SK-N-MC (cell line): ENCODE data around the gene HLA-DOB.

Experiments used
- DNase-seq: peaks from one replicate; pipeline ENCODE4 v3.0.0-alpha.2; 2011; ENCODE audit warnings: low read depth, low spot score
- H3K27ac ChIP-seq: fragments of 200-600 bp; sonication (generic); 2 replicates; pipeline ENCODE4 v1.5.1; 2016; ENCODE audit warnings: mixed run types
- H3K36me3 ChIP-seq: fragments of 200-600 bp; sonication (generic); 2 replicates; pipeline ENCODE4 v1.6.1; 2017; ENCODE audit warnings: antibody characterized with exemption, low read length, mixed read lengths; ENCODE audit not compliant: insufficient read depth
- H3K4me3 ChIP-seq: fragments of 200-600 bp; sonication (generic); 2 replicates; pipeline ENCODE4 v1.5.1; 2016
- H3K9ac ChIP-seq: fragments of 200-600 bp; sonication (generic); 2 replicates; pipeline ENCODE4 v1.8.0; 2017; ENCODE audit warnings: mixed run types, mixed read lengths; ENCODE audit not compliant: insufficient read length
- H3K9me3 ChIP-seq: fragments of 200-600 bp; sonication (generic); 2 replicates; pipeline ENCODE4 v1.6.1; 2017; ENCODE audit warnings: low read depth, mild to moderate bottlenecking, antibody characterized with exemption, low read length, moderate library complexity, mixed read lengths
- EZH2 ChIP-seq: fragments of 200-600 bp; sonication (generic); IDR thresholded peaks from one replicate; pipeline ENCODE4 v1.6.1; 2017; ENCODE audit warnings: antibody characterized with exemption
- FOXP2 ChIP-seq: optimal IDR thresholded peaks from 2 replicates; pipeline ENCODE3; 2011; ENCODE audit warnings: mild to moderate bottlenecking, moderate library complexity; ENCODE audit not compliant: insufficient read depth; ENCODE audit errors: extremely low read length, control extremely low read depth
- POLR2AphosphoS5 ChIP-seq: IDR thresholded peaks from 2 replicates; pipeline ENCODE4 v1.6.1; 2012; ENCODE audit warnings: mild to moderate bottlenecking, low read depth, low read length, borderline replicate concordance

Gene HLA-DOB

DNA sequence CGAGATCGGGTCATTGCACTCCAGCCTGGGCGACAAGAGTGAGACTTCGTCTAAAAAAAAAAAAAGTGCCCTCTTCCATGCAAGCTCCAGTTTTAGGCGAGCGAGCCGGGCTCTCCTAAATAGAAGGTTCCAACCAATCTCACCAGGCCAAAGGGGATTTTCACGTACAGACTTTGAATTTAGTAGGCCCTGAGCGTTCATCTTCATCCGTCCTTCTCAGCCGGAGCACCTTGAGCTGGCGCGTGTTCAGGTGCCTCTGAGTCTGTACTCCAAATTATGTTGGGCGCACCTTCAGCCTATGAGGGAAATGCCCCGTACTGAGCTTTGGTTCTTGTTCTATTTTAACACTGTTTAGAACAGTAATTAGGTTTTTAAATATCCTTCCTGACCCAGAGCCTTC, 22.6 kb upstream of the HLA-DOB start:
- no peak overlapping the region for H3K9ac ChIP-seq
- no peak for DNase-seq
- no peaks in the 10 kb centered on the region for H3K36me3 ChIP-seq
- no peaks in the 10 kb centered on the region for H3K9me3 ChIP-seq
- H3K4me3 ChIP-seq = no peak overlapping the region
- TF ChIP-seq FOXP2 = no peak
- no peak for TF ChIP-seq EZH2
- no peak for TF ChIP-seq POLR2AphosphoS5
- H3K27ac ChIP-seq = no peak overlapping the region

- Histone ChIP-seq H3K4me3 (peak within 1 kb of the TSS; percentile 98), H3K36me3 (no peaks in the 10 kb centered on the region), H3K9ac (peak within 1 kb of the TSS; percentile 87), H3K9me3 (no peaks in the 10 kb centered on the region), H3K27ac (peak within 1 kb of the TSS; percentile 57; the same call in 1 of the 2 replicates)
- peak; percentile 22 for DNase-seq
- TF ChIP-seq FOXP2 (no peak), POLR2AphosphoS5 (peak; percentile 33; the same call in 1 of the 2 replicates), EZH2 (no peak)
Observed at GRCh38 chr6:32838114-32838958, 21.5 kb upstream of the HLA-DOB start, which contains the start of gene TAP2. Gene TAP2, minus strand, starts transcription at chr6:32838739. Its CDS starts 506 bp downstream, at chr6:32838233.

GRCh38 chr6:32837651-32838113, 20.9 kb upstream of the HLA-DOB start:
- Histone ChIP-seq H3K36me3 (no peaks in the 10 kb centered on the region), H3K4me3 (peak overlapping the region; percentile 98), H3K27ac (no peak overlapping the region), H3K9me3 (no peaks in the 10 kb centered on the region), H3K9ac (peak overlapping the region; percentile 87)
- TF ChIP-seq POLR2AphosphoS5 = no peak
- TF ChIP-seq EZH2 = no peak
- TF ChIP-seq FOXP2 = no peak
- DNase-seq = no peak

DNA sequence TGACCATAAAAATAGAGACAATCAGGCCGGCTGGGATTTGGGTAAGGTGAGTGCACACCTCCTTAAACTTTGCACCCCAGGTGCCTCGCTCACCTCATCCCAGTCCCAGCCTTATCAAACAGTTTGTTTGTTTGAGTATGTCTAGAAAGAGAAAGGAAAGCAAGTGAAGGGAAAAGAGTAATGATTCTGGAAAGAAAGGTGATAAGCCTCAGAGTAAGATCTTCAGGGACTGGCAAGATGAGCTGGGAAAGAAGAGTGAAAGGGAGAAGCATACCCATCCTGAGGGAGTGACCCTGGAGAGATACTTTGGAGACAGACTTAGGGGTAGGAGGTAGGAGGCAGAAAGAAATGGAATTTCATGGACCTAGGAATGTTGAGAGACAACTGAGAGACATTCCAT, 20.1 kb upstream of the HLA-DOB start:
- H3K9me3 ChIP-seq = no peaks in the 10 kb centered on the region
- H3K36me3 ChIP-seq = no peaks in the 10 kb centered on the region
- no peak for TF ChIP-seq FOXP2

GRCh38 chr6:32835167-32835893, 18.5 kb upstream of the HLA-DOB start:
- Histone ChIP-seq H3K36me3 (no peaks in the 10 kb centered on the region; the same call in 1 of the 2 replicates), H3K27ac (no peak overlapping the region), H3K9ac (no peak overlapping the region), H3K4me3 (no peak overlapping the region), H3K9me3 (no peaks in the 10 kb centered on the region)
- DNase-seq = no peak
- TF ChIP-seq POLR2AphosphoS5 (no peak), FOXP2 (no peak), EZH2 (no peak)

More for the DNA sequence above, 20.1 kb upstream of the HLA-DOB start:
- no peak overlapping the region for H3K9ac ChIP-seq
- H3K27ac ChIP-seq = no peak overlapping the region
- DNase-seq = no peak
- no peak overlapping the region for H3K4me3 ChIP-seq

GRCh38 chr6:32833664-32834063, 16.9 kb upstream of the HLA-DOB start:
- Histone ChIP-seq H3K4me3 (no peak overlapping the region), H3K27ac (no peak overlapping the region), H3K9me3 (no peaks in the 10 kb centered on the region), H3K36me3 (no peaks in the 10 kb centered on the region; the same call in 1 of the 2 replicates), H3K9ac (no peak overlapping the region)
- no peak for DNase-seq
- TF ChIP-seq POLR2AphosphoS5 = no peak
- no peak for TF ChIP-seq EZH2
- no peak for TF ChIP-seq FOXP2

GRCh38 chr6:32832535-32832934, 15.7 kb upstream of the HLA-DOB start:
- H3K27ac ChIP-seq = no peak overlapping the region
- TF ChIP-seq FOXP2 = no peak
- TF ChIP-seq POLR2AphosphoS5 = no peak
- TF ChIP-seq EZH2 = no peak
- no peaks in the 10 kb centered on the region; the same call in 1 of the 2 replicates for H3K36me3 ChIP-seq
- H3K9ac ChIP-seq = no peak overlapping the region
- no peaks in the 10 kb centered on the region for H3K9me3 ChIP-seq
- no peak for DNase-seq
- no peak overlapping the region for H3K4me3 ChIP-seq

GRCh38 chr6:32830936-32831335, 14.1 kb upstream of the HLA-DOB start:
- Histone ChIP-seq H3K9ac (no peak overlapping the region), H3K36me3 (no peaks in the 10 kb centered on the region; the same call in 1 of the 2 replicates), H3K4me3 (no peak overlapping the region), H3K27ac (no peak overlapping the region), H3K9me3 (no peaks in the 10 kb centered on the region)
- no peak for TF ChIP-seq FOXP2
- TF ChIP-seq EZH2 = no peak
- TF ChIP-seq POLR2AphosphoS5 = no peak
- DNase-seq = no peak
